GM10266 (cell line): Measurements from ENCODE around the gene CSTPP1.

Experiments used
- DNase-seq: peaks from one replicate; pipeline ENCODE4 v3.0.0; 2012; ENCODE audit errors: extremely low spot score
- CTCF ChIP-seq: IDR thresholded peaks from 2 replicates; pipeline ENCODE4 v1.5.1; 2012; ENCODE audit warnings: mild to moderate bottlenecking, low read depth; ENCODE audit not compliant: control insufficient read depth, insufficient read depth; ENCODE audit errors: missing control alignments

CSTPP1 gene

GRCh38 chr11:47000033-47000432 is 63.5 kb downstream of the CSTPP1 start:
- DNase-seq: no peak
- no peak for TF ChIP-seq CTCF

- TF ChIP-seq CTCF: no peak
- DNase-seq: no peak
These were observed 65.2 kb downstream of the CSTPP1 start for GRCh38 chr11:47001781-47002181.

- DNase-seq: no peak
These were observed 65.8 kb downstream of the CSTPP1 start for GRCh38 chr11:47002390-47002789.

GRCh38 chr11:47003180-47003877 is 66.8 kb downstream of the CSTPP1 start:
- no peak for DNase-seq

More at GRCh38 chr11:47002390-47002789, 65.8 kb downstream of the CSTPP1 start:
- TF ChIP-seq CTCF: no peak

GRCh38 chr11:47004595-47005033 is 68.1 kb downstream of the CSTPP1 start:
- TF ChIP-seq CTCF: no peak
- no peak for DNase-seq

More at GRCh38 chr11:47003180-47003877, 66.8 kb downstream of the CSTPP1 start:
- no peak for TF ChIP-seq CTCF

GRCh38 chr11:47005441-47005840 is 68.9 kb downstream of the CSTPP1 start:
- DNase-seq: no peak
- no peak for TF ChIP-seq CTCF

GRCh38 chr11:47007579-47007978 is 71.0 kb downstream of the CSTPP1 start:
- DNase-seq: no peak
- no peak for TF ChIP-seq CTCF
